ENCODE results near the gene SEMA6B. TPM values are rescaled to one million over a fixed set of nuclear protein-coding genes. Genes with fewer than 3 reads are reported as not detected.

Gene SEMA6B
- total and polyA plus RNA-seq, 2 of the 4 experiments (the other 2 are of a cell fraction) = 0.18 to 0.72 TPM

- no peaks in the 10 kb centered on the region for H3K79me1 ChIP-seq (ENCODE audit: low read depth in 1 of 2, low read length in 2 of 2)
- peaks cover 40% of the 10 kb centered on the region for H3K27me3 ChIP-seq (ENCODE audit: control insufficient read depth, insufficient read depth, low read length)
- intact Hi-C loops (cut with micrococcal nuclease) (no loop called here), dilution Hi-C loops (cut with HindIII; ENCODE audit: low sequenced_read_pairs, unreplicated experiment) (no loop called here), in situ Hi-C loops (cut with MboI; ENCODE audit: low sequenced_read_pairs) (no loop called here)
- H3K9ac ChIP-seq (ENCODE audit: low read depth, low read length) = no peak overlapping the region
- H3K14ac ChIP-seq (replicated peaks; ENCODE audit: low read depth, low read length) = no peak overlapping the region
- DNase-seq (no peak), ATAC-seq (ENCODE audit: low read depth) (no peak)
- no peak overlapping the region for H3K4ac ChIP-seq (ENCODE audit: low read depth, low read length)
- peaks cover 6% of the 10 kb centered on the region for H3K9me3 ChIP-seq (ENCODE audit: control insufficient read depth, insufficient read depth, low read length)
- ChIA-PET POLR2A (ENCODE audit: unreplicated experiment) (no interaction called here), CTCF (no interaction called here)
- no peaks in the 10 kb centered on the region for H3K9me1 ChIP-seq (ENCODE audit: insufficient read depth, low read length)
- no peak for TF ChIP-seq CHD1 (IDR thresholded peaks at IDR 0.05; ENCODE audit: low read depth, low read length)
- no peak for TF ChIP-seq RAD21 (IDR thresholded peaks at IDR 0.05; ENCODE audit: low read length)
- TF ChIP-seq MXI1 (IDR thresholded peaks at IDR 0.05; ENCODE audit: borderline replicate concordance, low read depth, low read length) = no peak
- TF ChIP-seq ELK1 (IDR thresholded peaks at IDR 0.05; ENCODE audit: borderline replicate concordance, low read depth, low read length) = no peak
- TF ChIP-seq RCOR1 (IDR thresholded peaks at IDR 0.05; ENCODE audit: insufficient replicate concordance, low read length) = no peak
- no peak for TF ChIP-seq POLR2A (IDR thresholded peaks at IDR 0.05; ENCODE audit: low read depth, low read length)
- no peak for TF ChIP-seq MAFK (IDR thresholded peaks at IDR 0.05; ENCODE audit: low read depth, low read length)
- no peak for TF ChIP-seq NFE2L2 (IDR thresholded peaks at IDR 0.05; ENCODE audit: low read depth, low read length)
- no peak for TF ChIP-seq CEBPB (IDR thresholded peaks at IDR 0.05; ENCODE audit: low read depth, low read length)
- no peak for TF ChIP-seq MAZ (IDR thresholded peaks at IDR 0.05; ENCODE audit: borderline replicate concordance, low read depth, low read length)
- no peak for TF ChIP-seq RFX5 (IDR thresholded peaks at IDR 0.05; ENCODE audit: low read depth, low read length)
- no peak for TF ChIP-seq CTCF (conservative IDR thresholded peaks at IDR 0.05; ENCODE audit: low read depth, low read length)
- no peak overlapping the region for H3K23ac ChIP-seq (ENCODE audit: low read depth, low read length)
- no peak overlapping the region for H2BK20ac ChIP-seq (ENCODE audit: low read depth, low read length)
- H2AFZ ChIP-seq (replicated peaks; ENCODE audit: low read length, poor library complexity) = no peak overlapping the region
- no peak overlapping the region for H2AK9ac ChIP-seq (replicated peaks; ENCODE audit: low read depth, low read length, poor library complexity)
- no peak overlapping the region for H2BK120ac ChIP-seq (ENCODE audit: low read depth, low read length)
- H4K91ac ChIP-seq (ENCODE audit: insufficient read depth, low read depth, low read length) = no peak overlapping the region
- H2AK5ac ChIP-seq (ENCODE audit: low read depth, low read length) = no peak overlapping the region
- H3K56ac ChIP-seq (ENCODE audit: extremely low read depth, insufficient read depth, low read length) = no peak overlapping the region
- no peak overlapping the region for H4K8ac ChIP-seq (ENCODE audit: low read depth in 2 of 2, low read length in 2 of 2)
- WGBS, 2 experiments (ENCODE audit: extremely low coverage in 2 of 2, insufficient read length in 1 of 2) = 60% methylated on average over 3 of the region's 5 CpGs; no CpG with 5 or more reads in 1 of the 2 experiments
- H4K5ac ChIP-seq (ENCODE audit: low read depth, low read length) = no peak overlapping the region
- H3K36me3 ChIP-seq (ENCODE audit: control insufficient read depth, insufficient read depth, low read length) = no peaks in the 10 kb centered on the region
- no peak overlapping the region for H3K27ac ChIP-seq (ENCODE audit: insufficient read depth, low read length)
- no TSS peak for BruUV-seq (replicated peaks)
- H3K4me3 ChIP-seq (ENCODE audit: insufficient read depth, low read depth, low read length) = no peak overlapping the region
- no peak overlapping the region for H2BK15ac ChIP-seq (ENCODE audit: low read depth, low read length)
- H2BK5ac ChIP-seq (ENCODE audit: low read depth, low read length, poor library complexity, severe bottlenecking) = no peak overlapping the region
- H3K18ac ChIP-seq (ENCODE audit: low read depth, low read length) = no peak overlapping the region
- H4K20me1 ChIP-seq (ENCODE audit: insufficient read depth, low read length) = no peaks in the 10 kb centered on the region
- no peak overlapping the region for H3K4me2 ChIP-seq (ENCODE audit: low read depth, low read length)
- no peaks in the 10 kb centered on the region; the same call in 1 of the 2 replicates for H3K4me1 ChIP-seq (ENCODE audit: control insufficient read depth, insufficient read depth, low read length)
Observed at GRCh38 chr19:4536798-4537197, 22.7 kb downstream of the SEMA6B start.
